ENCODE data around the gene ARID5B.

The ARID5B gene

GRCh38 chr10:62075912-62076311 lies 174.4 kb downstream of the ARID5B start:
- H3K4me2 ChIP-seq (ENCODE audit: insufficient read depth, low read length): no peak overlapping the region
- H4K20me1 ChIP-seq (ENCODE audit: insufficient read depth, low read length): no peaks in the 10 kb centered on the region
- no peak overlapping the region for H3K4me3 ChIP-seq (ENCODE audit: low read depth in 1 of 2, low read length in 2 of 2)
- H3K79me2 ChIP-seq (ENCODE audit: insufficient read depth, low read length): no peaks in the 10 kb centered on the region
- H3K9ac ChIP-seq (ENCODE audit: low read depth, low read length): no peak overlapping the region
- H3K36me3 ChIP-seq (ENCODE audit: insufficient read depth, low read length): no peaks in the 10 kb centered on the region
- no peaks in the 10 kb centered on the region for H3K27me3 ChIP-seq (ENCODE audit: insufficient read depth, low read length, poor library complexity)
- DNase-seq (no peak), ATAC-seq (ENCODE audit: insufficient read depth, low read depth) (no peak)
- no peaks in the 10 kb centered on the region for H3K9me3 ChIP-seq (ENCODE audit: insufficient read depth, low read length, severe bottlenecking)
- no peaks in the 10 kb centered on the region for H3K4me1 ChIP-seq (ENCODE audit: insufficient read depth, low read length)
- H3K27ac ChIP-seq (ENCODE audit: low read length): no peak overlapping the region
- no peak for TF ChIP-seq EZH2 (IDR thresholded peaks at IDR 0.05; ENCODE audit: borderline replicate concordance, low read depth, low read length, severe bottlenecking)
- no peak for TF ChIP-seq CTCF (IDR thresholded peaks at IDR 0.05; ENCODE audit: borderline replicate concordance, extremely low read depth, low read length, poor library complexity, severe bottlenecking)
- H2AFZ ChIP-seq (ENCODE audit: low read depth, low read length): no peak overlapping the region

GRCh38 chr10:62076891-62077290 lies 175.4 kb downstream of the ARID5B start:
- no peaks in the 10 kb centered on the region for H3K36me3 ChIP-seq (ENCODE audit: insufficient read depth, low read length)
- peaks cover 1% of the 10 kb centered on the region for H3K4me1 ChIP-seq (ENCODE audit: insufficient read depth, low read length)

GRCh38 chr10:62077330-62078015 lies 176.0 kb downstream of the ARID5B start:
- DNase-seq: no peak
- Histone ChIP-seq H3K27me3 (ENCODE audit: insufficient read depth, low read length, poor library complexity) (no peaks in the 10 kb centered on the region), H3K4me2 (ENCODE audit: insufficient read depth, low read length) (no peak overlapping the region), H2AFZ (ENCODE audit: low read depth, low read length) (no peak overlapping the region), H3K9me3 (ENCODE audit: insufficient read depth, low read length, severe bottlenecking) (no peaks in the 10 kb centered on the region), H3K27ac (ENCODE audit: low read length) (no peak overlapping the region), H3K79me2 (ENCODE audit: insufficient read depth, low read length) (no peaks in the 10 kb centered on the region), H3K9ac (ENCODE audit: low read depth, low read length) (no peak overlapping the region), H3K36me3 (ENCODE audit: insufficient read depth, low read length) (no peaks in the 10 kb centered on the region), H3K4me3 (ENCODE audit: low read depth in 1 of 2, low read length in 2 of 2) (no peak overlapping the region), H4K20me1 (ENCODE audit: insufficient read depth, low read length) (no peaks in the 10 kb centered on the region), H3K4me1 (ENCODE audit: insufficient read depth, low read length) (peaks cover 7% of the 10 kb centered on the region)
- ATAC-seq (ENCODE audit: insufficient read depth, low read depth): no peak
- no peak for TF ChIP-seq CTCF (IDR thresholded peaks at IDR 0.05; ENCODE audit: borderline replicate concordance, extremely low read depth, low read length, poor library complexity, severe bottlenecking)
- no peak for TF ChIP-seq EZH2 (IDR thresholded peaks at IDR 0.05; ENCODE audit: borderline replicate concordance, low read depth, low read length, severe bottlenecking)

More at GRCh38 chr10:62076891-62077290, 175.4 kb downstream of the ARID5B start:
- H3K79me2 ChIP-seq (ENCODE audit: insufficient read depth, low read length): no peaks in the 10 kb centered on the region
- H3K9ac ChIP-seq (ENCODE audit: low read depth, low read length): no peak overlapping the region
- DNase-seq (no peak), ATAC-seq (ENCODE audit: insufficient read depth, low read depth) (no peak)
- H3K4me3 ChIP-seq (ENCODE audit: low read depth in 1 of 2, low read length in 2 of 2): no peak overlapping the region
- H2AFZ ChIP-seq (ENCODE audit: low read depth, low read length): no peak overlapping the region
- no peak overlapping the region for H3K4me2 ChIP-seq (ENCODE audit: insufficient read depth, low read length)
- no peaks in the 10 kb centered on the region for H3K27me3 ChIP-seq (ENCODE audit: insufficient read depth, low read length, poor library complexity)
- H3K27ac ChIP-seq (ENCODE audit: low read length): no peak overlapping the region
- H3K9me3 ChIP-seq (ENCODE audit: insufficient read depth, low read length, severe bottlenecking): no peaks in the 10 kb centered on the region
- H4K20me1 ChIP-seq (ENCODE audit: insufficient read depth, low read length): no peaks in the 10 kb centered on the region
- TF ChIP-seq EZH2 (IDR thresholded peaks at IDR 0.05; ENCODE audit: borderline replicate concordance, low read depth, low read length, severe bottlenecking) (no peak), CTCF (IDR thresholded peaks at IDR 0.05; ENCODE audit: borderline replicate concordance, extremely low read depth, low read length, poor library complexity, severe bottlenecking) (no peak)
